GM23338 (cell line): Measurements from ENCODE around the gene MLNR. TPM values are rescaled to one million over a fixed set of nuclear protein-coding genes. Genes with fewer than 3 reads are reported as not detected.
A peak's percentile ranks its signal among the peaks of the same experiment; 100 is the strongest.

Experiments
- ATAC-seq: fragments of 200-7000 bp; cut with Tn5 transposase; 3 replicates; pipeline ENCODE4 v1.9.1; 2020
- DNase-seq: peaks from one replicate; pipeline ENCODE4 v3.0.0-alpha.2; 2015; ENCODE audit warnings: low spot score
- H2AFZ ChIP-seq: fragments of 200-600 bp; sonication (generic); 2 replicates; pipeline ENCODE4 v1.8.0; 2016; ENCODE audit warnings: antibody characterized with exemption, mild to moderate bottlenecking, moderate library complexity
- H3F3A ChIP-seq: fragments of 200-600 bp; sonication (generic); replicated peaks from 2 replicates; pipeline ENCODE4 v1.8.0; 2017; ENCODE audit warnings: antibody characterized with exemption, mixed run types, low read depth
- H3K27ac ChIP-seq: fragments of 200-600 bp; sonication (generic); 2 replicates; pipeline ENCODE4 v1.6.1; 2016; ENCODE audit warnings: low read depth
- H3K27me3 ChIP-seq: fragments of 200-600 bp; sonication (generic); 2 replicates; pipeline ENCODE4 v1.8.0; 2016; ENCODE audit warnings: mild to moderate bottlenecking, mixed run types, moderate library complexity; ENCODE audit not compliant: insufficient read depth
- H3K36me3 ChIP-seq: fragments of 200-600 bp; sonication (generic); 2 replicates; pipeline ENCODE4 v1.8.0; 2016; ENCODE audit warnings: mild to moderate bottlenecking; ENCODE audit not compliant: insufficient read depth
- H3K4me1 ChIP-seq: fragments of 200-600 bp; sonication (generic); 2 replicates; pipeline ENCODE4 v1.8.0; 2016; ENCODE audit warnings: mild to moderate bottlenecking, moderate library complexity; ENCODE audit not compliant: insufficient read depth
- H3K4me2 ChIP-seq: fragments of 200-600 bp; sonication (generic); 2 replicates; pipeline ENCODE4 v1.7.1; 2017; ENCODE audit warnings: mixed run types
- H3K4me3 ChIP-seq: fragments of 200-600 bp; sonication (generic); 2 replicates; pipeline ENCODE4 v1.6.1; 2016; ENCODE audit warnings: mixed run types
- H3K79me2 ChIP-seq: fragments of 200-600 bp; sonication (generic); replicated peaks from 2 replicates; pipeline ENCODE4 v1.8.0; 2017; ENCODE audit warnings: mild to moderate bottlenecking; ENCODE audit not compliant: insufficient read depth
- H3K9me2 ChIP-seq: fragments of 200-600 bp; sonication (generic); 2 replicates; pipeline ENCODE4 v1.8.0; 2017; ENCODE audit not compliant: insufficient read depth
- H4K20me1 ChIP-seq: fragments of 200-600 bp; sonication (generic); replicated peaks from 2 replicates; pipeline ENCODE4 v1.8.0; 2017; ENCODE audit warnings: mild to moderate bottlenecking; ENCODE audit not compliant: insufficient read depth
- H3K27ac Mint-ChIP-seq: 2 replicates; pipeline ENCODE4 v1.8.0; 2020; ENCODE audit warnings: inconsistent platforms, mild to moderate bottlenecking, moderate library complexity, mixed read lengths
- H3K27me3 Mint-ChIP-seq: 3 replicates; pipeline ENCODE4 v1.8.0; 2022; ENCODE audit warnings: low read depth, mild to moderate bottlenecking, moderate library complexity, mixed read lengths, inconsistent platforms; ENCODE audit not compliant: insufficient read depth, poor library complexity
- H3K36me3 Mint-ChIP-seq: 3 replicates; pipeline ENCODE4 v1.8.0; 2021; ENCODE audit warnings: low read depth, mild to moderate bottlenecking, inconsistent platforms, moderate library complexity, mixed read lengths
- H3K4me1 Mint-ChIP-seq: 3 replicates; pipeline ENCODE4 v1.8.0; 2020; ENCODE audit warnings: mild to moderate bottlenecking, inconsistent platforms, mixed read lengths
- H3K4me3 Mint-ChIP-seq: 3 replicates; pipeline ENCODE4 v1.8.0; 2021; ENCODE audit warnings: moderate library complexity, mild to moderate bottlenecking, inconsistent platforms, mixed read lengths
- H3K9me3 Mint-ChIP-seq: 3 replicates; pipeline ENCODE4 v1.8.0; 2020; ENCODE audit warnings: moderate library complexity, mild to moderate bottlenecking, inconsistent platforms, mixed read lengths
- CREB1 ChIP-seq: fragments of 250-450 bp; sonication (Bioruptor Pico); IDR thresholded peaks from 2 replicates; pipeline ENCODE4 v1.5.0; 2020; ENCODE audit warnings: low read depth, mild to moderate bottlenecking, moderate library complexity
- EZH2 ChIP-seq: fragments of 200-600 bp; sonication (generic); IDR thresholded peaks from one replicate; pipeline ENCODE4 v1.8.0; 2017; ENCODE audit warnings: antibody characterized with exemption, mild to moderate bottlenecking, low read depth; ENCODE audit not compliant: unreplicated experiment
- EZH2phosphoT487 ChIP-seq: fragments of 200-600 bp; sonication (generic); IDR thresholded peaks from one replicate; pipeline ENCODE4 v1.8.1; 2018; ENCODE audit warnings: antibody characterized with exemption; ENCODE audit not compliant: unreplicated experiment
- JUNB ChIP-seq: IDR thresholded peaks from one replicate; pipeline ENCODE4 v1.6.1; 2016; ENCODE audit warnings: antibody characterized with exemption; ENCODE audit not compliant: unreplicated experiment
- NANOG ChIP-seq: IDR thresholded peaks from 2 replicates; pipeline ENCODE4 v1.6.1; 2016; ENCODE audit warnings: antibody characterized with exemption, borderline replicate concordance
- POLR2AphosphoS5 ChIP-seq: IDR thresholded peaks from 2 replicates; pipeline ENCODE4 v1.6.1; 2016; ENCODE audit warnings: antibody characterized with exemption, low read depth
- STAT1 ChIP-seq: IDR thresholded peaks from one replicate; pipeline ENCODE4 v1.6.1; 2016; ENCODE audit warnings: antibody characterized with exemption; ENCODE audit not compliant: unreplicated experiment
- ZNF114 ChIP-seq: fragments of 250-450 bp; sonication (Bioruptor Pico); IDR thresholded peaks from 2 replicates; pipeline ENCODE4 v1.5.0; 2020; ENCODE audit warnings: mild to moderate bottlenecking, moderate library complexity
- ZNF331 ChIP-seq: fragments of 250-450 bp; sonication (Bioruptor Pico); IDR thresholded peaks from 2 replicates; pipeline ENCODE4 v1.5.0; 2020; ENCODE audit warnings: low read depth, mild to moderate bottlenecking, moderate library complexity
- polyA plus RNA-seq: library from polyadenylated mRNA; unstranded; fragments of >200 nt; fragmentation: Nextera tagmentation; extraction: Ambion mirVana; gene quantifications from 2 replicates; pipeline ENCODE4 v1.2.1, GENCODE V29; 2016
- total RNA-seq: library from RNA; depleted of rRNA; stranded (reverse); fragments of >200 nt; shearing (Covaris generic); gene quantifications from 2 replicates; pipeline ENCODE4 v1.2.3, GENCODE V29; 2014
- TF ChIP-seq, protein P1 (sequence below), 2 experiments: fragments of 200-600 bp in 1 of 2; sonication (generic) in 1 of 2; conservative IDR thresholded peaks; 2 replicates each; pipeline versions ENCODE4 v1.5.1 to v1.6.1; 2016 to 2017; ENCODE audit warnings: antibody characterized with exemption in 2 of 2, low read depth in 2 of 2, mild to moderate bottlenecking in 2 of 2, moderate library complexity in 1 of 2
- TF ChIP-seq, protein P2 (sequence below): IDR thresholded peaks from one replicate; pipeline ENCODE4 v1.6.1; 2018; ENCODE audit warnings: antibody characterized with exemption; ENCODE audit not compliant: unreplicated experiment
- TF ChIP-seq, protein P3 (sequence below): IDR thresholded peaks from 2 replicates; pipeline ENCODE4 v1.6.1; 2016; ENCODE audit warnings: antibody characterized with exemption
- TF ChIP-seq, protein P4 (sequence below): fragments of 250-450 bp; sonication (Bioruptor Pico); IDR thresholded peaks from 2 replicates; pipeline ENCODE4 v1.5.0; 2020; ENCODE audit warnings: mild to moderate bottlenecking, moderate library complexity

Gene MLNR
- total and polyA plus RNA-seq, 2 experiments from 2014 or later, result 0.17 TPM; not detected in 1

DNA sequence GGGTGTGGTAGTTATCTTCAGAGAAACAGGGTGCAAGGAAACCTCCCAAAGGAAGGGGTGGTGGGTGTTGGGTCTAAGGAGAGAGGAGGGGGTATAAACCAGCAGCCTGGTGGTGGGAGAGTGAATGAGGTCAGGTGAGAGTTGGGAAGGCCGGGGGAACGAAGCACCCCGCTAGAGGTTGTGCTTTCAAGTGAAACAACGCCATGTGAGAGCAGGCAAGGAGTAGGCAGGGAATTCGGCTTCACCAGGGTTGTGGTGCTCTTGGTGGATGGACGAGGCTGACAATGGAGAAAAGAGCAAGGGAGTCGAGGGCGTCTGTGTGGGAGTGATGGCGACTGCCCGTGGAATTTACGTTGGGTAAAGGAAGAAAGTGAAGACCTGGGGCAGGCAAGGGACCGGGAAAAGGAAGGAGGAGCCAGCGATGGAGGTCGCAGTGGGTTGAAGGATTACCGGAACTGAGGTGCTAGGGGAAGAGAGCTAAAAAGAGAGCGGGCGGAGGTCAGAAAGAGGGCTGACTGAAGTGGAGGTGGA lies 2.1 kb upstream of the MLNR start:
- no peaks in the 10 kb centered on the region for H4K20me1 ChIP-seq
- peak overlapping the region; percentile 75 for H3K4me3 Mint-ChIP-seq
- H3K9me3 Mint-ChIP-seq, result peaks cover 9% of the 10 kb centered on the region; the same call in 2 of the 3 replicates
- no peaks in the 10 kb centered on the region for H3K9me2 ChIP-seq
- no peaks in the 10 kb centered on the region for H3K36me3 ChIP-seq
- peaks cover 72% of the 10 kb centered on the region for H3K27me3 ChIP-seq
- H3K4me1 ChIP-seq, result peaks cover 21% of the 10 kb centered on the region
- H3K4me1 Mint-ChIP-seq, result peaks cover 41% of the 10 kb centered on the region
- ATAC-seq (no peak), DNase-seq (peak; percentile 20)
- peaks cover 7% of the 10 kb centered on the region for H3F3A ChIP-seq
- no peak for TF ChIP-seq ZNF331
- TF ChIP-seq, protein P1, sequence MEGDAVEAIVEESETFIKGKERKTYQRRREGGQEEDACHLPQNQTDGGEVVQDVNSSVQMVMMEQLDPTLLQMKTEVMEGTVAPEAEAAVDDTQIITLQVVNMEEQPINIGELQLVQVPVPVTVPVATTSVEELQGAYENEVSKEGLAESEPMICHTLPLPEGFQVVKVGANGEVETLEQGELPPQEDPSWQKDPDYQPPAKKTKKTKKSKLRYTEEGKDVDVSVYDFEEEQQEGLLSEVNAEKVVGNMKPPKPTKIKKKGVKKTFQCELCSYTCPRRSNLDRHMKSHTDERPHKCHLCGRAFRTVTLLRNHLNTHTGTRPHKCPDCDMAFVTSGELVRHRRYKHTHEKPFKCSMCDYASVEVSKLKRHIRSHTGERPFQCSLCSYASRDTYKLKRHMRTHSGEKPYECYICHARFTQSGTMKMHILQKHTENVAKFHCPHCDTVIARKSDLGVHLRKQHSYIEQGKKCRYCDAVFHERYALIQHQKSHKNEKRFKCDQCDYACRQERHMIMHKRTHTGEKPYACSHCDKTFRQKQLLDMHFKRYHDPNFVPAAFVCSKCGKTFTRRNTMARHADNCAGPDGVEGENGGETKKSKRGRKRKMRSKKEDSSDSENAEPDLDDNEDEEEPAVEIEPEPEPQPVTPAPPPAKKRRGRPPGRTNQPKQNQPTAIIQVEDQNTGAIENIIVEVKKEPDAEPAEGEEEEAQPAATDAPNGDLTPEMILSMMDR (conservative IDR thresholded peaks at IDR 0.05; ENCODE audit: low read depth in 2 of 2), result no peak
- TF ChIP-seq EZH2, result no peak
- TF ChIP-seq, protein P2, sequence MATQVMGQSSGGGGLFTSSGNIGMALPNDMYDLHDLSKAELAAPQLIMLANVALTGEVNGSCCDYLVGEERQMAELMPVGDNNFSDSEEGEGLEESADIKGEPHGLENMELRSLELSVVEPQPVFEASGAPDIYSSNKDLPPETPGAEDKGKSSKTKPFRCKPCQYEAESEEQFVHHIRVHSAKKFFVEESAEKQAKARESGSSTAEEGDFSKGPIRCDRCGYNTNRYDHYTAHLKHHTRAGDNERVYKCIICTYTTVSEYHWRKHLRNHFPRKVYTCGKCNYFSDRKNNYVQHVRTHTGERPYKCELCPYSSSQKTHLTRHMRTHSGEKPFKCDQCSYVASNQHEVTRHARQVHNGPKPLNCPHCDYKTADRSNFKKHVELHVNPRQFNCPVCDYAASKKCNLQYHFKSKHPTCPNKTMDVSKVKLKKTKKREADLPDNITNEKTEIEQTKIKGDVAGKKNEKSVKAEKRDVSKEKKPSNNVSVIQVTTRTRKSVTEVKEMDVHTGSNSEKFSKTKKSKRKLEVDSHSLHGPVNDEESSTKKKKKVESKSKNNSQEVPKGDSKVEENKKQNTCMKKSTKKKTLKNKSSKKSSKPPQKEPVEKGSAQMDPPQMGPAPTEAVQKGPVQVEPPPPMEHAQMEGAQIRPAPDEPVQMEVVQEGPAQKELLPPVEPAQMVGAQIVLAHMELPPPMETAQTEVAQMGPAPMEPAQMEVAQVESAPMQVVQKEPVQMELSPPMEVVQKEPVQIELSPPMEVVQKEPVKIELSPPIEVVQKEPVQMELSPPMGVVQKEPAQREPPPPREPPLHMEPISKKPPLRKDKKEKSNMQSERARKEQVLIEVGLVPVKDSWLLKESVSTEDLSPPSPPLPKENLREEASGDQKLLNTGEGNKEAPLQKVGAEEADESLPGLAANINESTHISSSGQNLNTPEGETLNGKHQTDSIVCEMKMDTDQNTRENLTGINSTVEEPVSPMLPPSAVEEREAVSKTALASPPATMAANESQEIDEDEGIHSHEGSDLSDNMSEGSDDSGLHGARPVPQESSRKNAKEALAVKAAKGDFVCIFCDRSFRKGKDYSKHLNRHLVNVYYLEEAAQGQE, result no peak
- TF ChIP-seq CREB1 (CRISPR knock-in tag), result no peak
- no peak for TF ChIP-seq STAT1
- TF ChIP-seq, protein P3, sequence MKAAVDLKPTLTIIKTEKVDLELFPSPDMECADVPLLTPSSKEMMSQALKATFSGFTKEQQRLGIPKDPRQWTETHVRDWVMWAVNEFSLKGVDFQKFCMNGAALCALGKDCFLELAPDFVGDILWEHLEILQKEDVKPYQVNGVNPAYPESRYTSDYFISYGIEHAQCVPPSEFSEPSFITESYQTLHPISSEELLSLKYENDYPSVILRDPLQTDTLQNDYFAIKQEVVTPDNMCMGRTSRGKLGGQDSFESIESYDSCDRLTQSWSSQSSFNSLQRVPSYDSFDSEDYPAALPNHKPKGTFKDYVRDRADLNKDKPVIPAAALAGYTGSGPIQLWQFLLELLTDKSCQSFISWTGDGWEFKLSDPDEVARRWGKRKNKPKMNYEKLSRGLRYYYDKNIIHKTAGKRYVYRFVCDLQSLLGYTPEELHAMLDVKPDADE, result no peak
- TF ChIP-seq POLR2AphosphoS5, result no peak
- TF ChIP-seq ZNF114, result no peak
- no peak for TF ChIP-seq NANOG
- TF ChIP-seq JUNB, result no peak
- no peak for TF ChIP-seq EZH2phosphoT487
- TF ChIP-seq, protein P4, sequence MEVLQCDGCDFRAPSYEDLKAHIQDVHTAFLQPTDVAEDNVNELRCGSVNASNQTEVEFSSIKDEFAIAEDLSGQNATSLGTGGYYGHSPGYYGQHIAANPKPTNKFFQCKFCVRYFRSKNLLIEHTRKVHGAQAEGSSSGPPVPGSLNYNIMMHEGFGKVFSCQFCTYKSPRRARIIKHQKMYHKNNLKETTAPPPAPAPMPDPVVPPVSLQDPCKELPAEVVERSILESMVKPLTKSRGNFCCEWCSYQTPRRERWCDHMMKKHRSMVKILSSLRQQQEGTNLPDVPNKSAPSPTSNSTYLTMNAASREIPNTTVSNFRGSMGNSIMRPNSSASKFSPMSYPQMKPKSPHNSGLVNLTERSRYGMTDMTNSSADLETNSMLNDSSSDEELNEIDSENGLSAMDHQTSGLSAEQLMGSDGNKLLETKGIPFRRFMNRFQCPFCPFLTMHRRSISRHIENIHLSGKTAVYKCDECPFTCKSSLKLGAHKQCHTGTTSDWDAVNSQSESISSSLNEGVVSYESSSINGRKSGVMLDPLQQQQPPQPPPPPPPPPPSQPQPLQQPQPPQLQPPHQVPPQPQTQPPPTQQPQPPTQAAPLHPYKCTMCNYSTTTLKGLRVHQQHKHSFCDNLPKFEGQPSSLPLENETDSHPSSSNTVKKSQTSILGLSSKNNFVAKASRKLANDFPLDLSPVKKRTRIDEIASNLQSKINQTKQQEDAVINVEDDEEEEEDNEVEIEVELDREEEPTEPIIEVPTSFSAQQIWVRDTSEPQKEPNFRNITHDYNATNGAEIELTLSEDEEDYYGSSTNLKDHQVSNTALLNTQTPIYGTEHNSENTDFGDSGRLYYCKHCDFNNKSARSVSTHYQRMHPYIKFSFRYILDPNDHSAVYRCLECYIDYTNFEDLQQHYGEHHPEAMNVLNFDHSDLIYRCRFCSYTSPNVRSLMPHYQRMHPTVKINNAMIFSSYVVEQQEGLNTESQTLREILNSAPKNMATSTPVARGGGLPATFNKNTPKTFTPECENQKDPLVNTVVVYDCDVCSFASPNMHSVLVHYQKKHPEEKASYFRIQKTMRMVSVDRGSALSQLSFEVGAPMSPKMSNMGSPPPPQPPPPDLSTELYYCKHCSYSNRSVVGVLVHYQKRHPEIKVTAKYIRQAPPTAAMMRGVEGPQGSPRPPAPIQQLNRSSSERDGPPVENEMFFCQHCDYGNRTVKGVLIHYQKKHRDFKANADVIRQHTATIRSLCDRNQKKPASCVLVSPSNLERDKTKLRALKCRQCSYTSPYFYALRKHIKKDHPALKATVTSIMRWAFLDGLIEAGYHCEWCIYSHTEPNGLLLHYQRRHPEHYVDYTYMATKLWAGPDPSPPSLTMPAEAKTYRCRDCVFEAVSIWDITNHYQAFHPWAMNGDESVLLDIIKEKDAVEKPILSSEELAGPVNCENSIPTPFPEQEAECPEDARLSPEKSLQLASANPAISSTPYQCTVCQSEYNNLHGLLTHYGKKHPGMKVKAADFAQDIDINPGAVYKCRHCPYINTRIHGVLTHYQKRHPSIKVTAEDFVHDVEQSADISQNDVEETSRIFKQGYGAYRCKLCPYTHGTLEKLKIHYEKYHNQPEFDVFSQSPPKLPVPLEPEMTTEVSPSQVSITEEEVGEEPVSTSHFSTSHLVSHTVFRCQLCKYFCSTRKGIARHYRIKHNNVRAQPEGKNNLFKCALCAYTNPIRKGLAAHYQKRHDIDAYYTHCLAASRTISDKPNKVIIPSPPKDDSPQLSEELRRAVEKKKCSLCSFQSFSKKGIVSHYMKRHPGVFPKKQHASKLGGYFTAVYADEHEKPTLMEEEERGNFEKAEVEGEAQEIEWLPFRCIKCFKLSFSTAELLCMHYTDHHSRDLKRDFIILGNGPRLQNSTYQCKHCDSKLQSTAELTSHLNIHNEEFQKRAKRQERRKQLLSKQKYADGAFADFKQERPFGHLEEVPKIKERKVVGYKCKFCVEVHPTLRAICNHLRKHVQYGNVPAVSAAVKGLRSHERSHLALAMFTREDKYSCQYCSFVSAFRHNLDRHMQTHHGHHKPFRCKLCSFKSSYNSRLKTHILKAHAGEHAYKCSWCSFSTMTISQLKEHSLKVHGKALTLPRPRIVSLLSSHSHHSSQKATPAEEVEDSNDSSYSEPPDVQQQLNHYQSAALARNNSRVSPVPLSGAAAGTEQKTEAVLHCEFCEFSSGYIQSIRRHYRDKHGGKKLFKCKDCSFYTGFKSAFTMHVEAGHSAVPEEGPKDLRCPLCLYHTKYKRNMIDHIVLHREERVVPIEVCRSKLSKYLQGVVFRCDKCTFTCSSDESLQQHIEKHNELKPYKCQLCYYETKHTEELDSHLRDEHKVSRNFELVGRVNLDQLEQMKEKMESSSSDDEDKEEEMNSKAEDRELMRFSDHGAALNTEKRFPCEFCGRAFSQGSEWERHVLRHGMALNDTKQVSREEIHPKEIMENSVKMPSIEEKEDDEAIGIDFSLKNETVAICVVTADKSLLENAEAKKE (CRISPR knock-in tag), result no peak
- peak overlapping the region; percentile 57 for H3K4me3 ChIP-seq
- peak overlapping the region; percentile 98 for H2AFZ ChIP-seq
- H3K36me3 Mint-ChIP-seq, result no peaks in the 10 kb centered on the region; the same call in 2 of the 3 replicates
- no peak overlapping the region for H3K27ac Mint-ChIP-seq
- no peaks in the 10 kb centered on the region for H3K79me2 ChIP-seq
- peak overlapping the region; percentile 88 for H3K4me2 ChIP-seq
- H3K27ac ChIP-seq, result no peak overlapping the region
- H3K27me3 Mint-ChIP-seq, result peaks cover 73% of the 10 kb centered on the region
